ENCODE measurements around the gene COX5A. TPM values are rescaled to one million over a fixed set of nuclear protein-coding genes. Genes with fewer than 3 reads are reported as not detected.

The COX5A gene
- total and polyA plus RNA-seq, 2 of the 13 experiments (the other 11 are each of a cell fraction or from before 2014, with no cell fraction given), result 158 to 218 TPM

DNA sequence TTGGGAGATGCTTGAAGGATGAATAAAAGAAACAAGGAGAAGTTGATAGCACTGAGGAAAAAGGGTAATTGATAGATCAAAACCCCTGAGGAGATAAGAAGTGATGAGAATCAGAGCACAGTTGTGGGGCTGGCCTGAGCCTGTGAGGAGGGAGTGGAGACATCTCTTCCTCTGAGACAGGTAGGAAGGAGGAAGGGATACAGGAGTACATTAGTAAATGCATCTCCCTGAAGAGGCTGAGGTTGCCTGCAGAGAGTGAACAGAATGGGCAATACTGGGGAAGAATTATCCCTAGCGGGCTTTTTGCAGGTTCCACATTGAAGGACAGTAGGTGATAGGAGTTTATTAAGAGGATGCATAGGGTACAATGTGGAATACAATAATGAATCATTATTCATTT lies 40.2 kb upstream of the COX5A start:
- in situ Hi-C loops (cut with HindIII; ENCODE audit: extremely low pct_ligation_motif_present, low pct_unique_long_range_greater_than_20kb) (no loop called here), intact Hi-C loops (cut with micrococcal nuclease; ENCODE audit: unreplicated experiment) (no loop called here)
- no peak for DNase-seq (ENCODE audit: low spot score)
- H3K27me3 ChIP-seq (ENCODE audit: control insufficient read depth in 1 of 2, insufficient read depth in 2 of 2, low read length in 2 of 2), result peaks cover 1 to 21% of the 10 kb centered on the region in 2 experiments; a peak in 3 of 5 replicates
- no peaks in the 10 kb centered on the region for H3K4me1 ChIP-seq (ENCODE audit: insufficient read depth, low read length)
- POLR2A ChIA-PET, result no interaction called here
- H3K79me2 ChIP-seq (ENCODE audit: insufficient read depth, low read length), result no peaks in the 10 kb centered on the region
- no TSS peak for BruUV-seq (replicated peaks)
- CTCF ChIA-PET (ENCODE audit: low intra/inter-chr PET ratio, low total read pairs), result no interaction called here
- FAIRE-seq, result no peak
- H3K9me3 ChIP-seq (ENCODE audit: low read length), result no peaks in the 10 kb centered on the region
- H2AFZ ChIP-seq (ENCODE audit: low read length), result no peak overlapping the region
- H3K36me3 ChIP-seq (replicated peaks in 1 of 2; ENCODE audit: control insufficient read depth in 1 of 2, insufficient read depth in 2 of 2, low read length in 2 of 2), result no peaks in the 10 kb centered on the region
- no peak overlapping the region for H3K4me2 ChIP-seq (ENCODE audit: low read depth, low read length)
- no peaks in the 10 kb centered on the region for H4K20me1 ChIP-seq (ENCODE audit: insufficient read depth, low read length)
- no peak overlapping the region for H3K27ac ChIP-seq (ENCODE audit: extremely low read length, insufficient read depth, low read length)
- WGBS (ENCODE audit: low lambda C conversion rate), result 47% methylated on average over 1 of the region's 1 CpG
- H3K9ac ChIP-seq (ENCODE audit: insufficient read depth, low read depth, low read length), result no peak overlapping the region
- no peak for ATAC-seq
- no peak overlapping the region for H3K4me3 ChIP-seq (replicated peaks in 1 of 3; ENCODE audit: insufficient read depth in 1 of 3, low read depth in 2 of 3, low read length in 3 of 3)
- no peak for TF ChIP-seq GFI1 (CRISPR knock-in tag; IDR thresholded peaks at IDR 0.05; ENCODE audit: borderline replicate concordance)
- TF ChIP-seq HMG20B (CRISPR knock-in tag; conservative IDR thresholded peaks at IDR 0.05), result no peak
- no peak for TF ChIP-seq ZNF224 (CRISPR knock-in tag; IDR thresholded peaks at IDR 0.05)
- no peak for TF ChIP-seq MXD4 (CRISPR knock-in tag; IDR thresholded peaks at IDR 0.05)
- TF ChIP-seq ZNF557 (CRISPR knock-in tag; IDR thresholded peaks at IDR 0.05), result no peak
- no peak for TF ChIP-seq PCBP1 (IDR thresholded peaks at IDR 0.05; ENCODE audit: borderline replicate concordance, low read depth, low read length)
- no peak for TF ChIP-seq ZFP1 (CRISPR knock-in tag; IDR thresholded peaks at IDR 0.05)
- TF ChIP-seq ZMAT5 (CRISPR knock-in tag; IDR thresholded peaks at IDR 0.05; ENCODE audit: borderline replicate concordance, low read depth), result no peak
- TF ChIP-seq RCOR2 (CRISPR knock-in tag; IDR thresholded peaks at IDR 0.05), result no peak
- TF ChIP-seq GMEB1 (CRISPR knock-in tag; IDR thresholded peaks at IDR 0.05; ENCODE audit: borderline replicate concordance), result no peak
- TF ChIP-seq JUND (CRISPR knock-in tag; IDR thresholded peaks at IDR 0.05), result no peak
- no peak for TF ChIP-seq RORA (CRISPR knock-in tag; IDR thresholded peaks at IDR 0.05)
- no peak for TF ChIP-seq NFAT5 (CRISPR knock-in tag; IDR thresholded peaks at IDR 0.05)
- TF ChIP-seq, protein P1, sequence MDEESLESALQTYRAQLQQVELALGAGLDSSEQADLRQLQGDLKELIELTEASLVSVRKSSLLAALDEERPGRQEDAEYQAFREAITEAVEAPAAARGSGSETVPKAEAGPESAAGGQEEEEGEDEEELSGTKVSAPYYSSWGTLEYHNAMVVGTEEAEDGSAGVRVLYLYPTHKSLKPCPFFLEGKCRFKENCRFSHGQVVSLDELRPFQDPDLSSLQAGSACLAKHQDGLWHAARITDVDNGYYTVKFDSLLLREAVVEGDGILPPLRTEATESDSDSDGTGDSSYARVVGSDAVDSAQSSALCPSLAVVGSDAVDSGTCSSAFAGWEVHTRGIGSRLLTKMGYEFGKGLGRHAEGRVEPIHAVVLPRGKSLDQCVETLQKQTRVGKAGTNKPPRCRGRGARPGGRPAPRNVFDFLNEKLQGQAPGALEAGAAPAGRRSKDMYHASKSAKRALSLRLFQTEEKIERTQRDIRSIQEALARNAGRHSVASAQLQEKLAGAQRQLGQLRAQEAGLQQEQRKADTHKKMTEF (CRISPR knock-in tag; IDR thresholded peaks at IDR 0.05), result no peak

Data from HepG2 (cell line).